ENCODE results near the gene CPNE5.

- TF ChIP-seq POLR2A (IDR thresholded peaks at IDR 0.05; ENCODE audit: low read depth, low read length) (no peak), POLR2AphosphoS5 (IDR thresholded peaks at IDR 0.05; ENCODE audit: low read depth, low read length) (no peak)
These were observed at the start of gene CPNE5 for GRCh38 chr6:36838896-36839748.
